ENCODE data around the gene JUP. TPM values are rescaled to one million over a fixed set of nuclear protein-coding genes. Genes with fewer than 3 reads are reported as not detected.

The JUP gene
- total and polyA plus RNA-seq, 10 of the 15 experiments (the other 5 are each of a cell fraction or from before 2014, with no cell fraction given), result 1.5 to 36.3 (median 11.6) TPM

DNA sequence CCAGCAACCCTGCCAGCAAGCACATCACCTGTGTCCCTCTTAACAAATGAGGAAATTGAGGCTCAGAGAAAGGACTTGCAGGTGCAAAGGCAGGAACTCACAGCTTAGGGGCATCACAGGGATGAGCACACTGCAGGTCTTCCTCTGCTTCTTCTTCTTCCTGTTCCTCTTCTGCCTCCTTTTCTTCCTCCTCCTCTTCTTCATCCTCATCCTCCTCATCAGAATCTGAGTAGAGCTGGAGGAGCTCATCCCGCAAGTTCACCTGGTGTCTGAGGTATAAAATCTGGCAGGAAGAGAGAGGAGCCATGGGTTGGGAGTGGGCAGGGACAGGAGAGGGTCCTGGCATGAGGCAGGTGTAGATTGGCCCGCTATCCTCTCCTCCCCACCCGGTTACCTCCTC is 54.7 kb downstream of the JUP start (continued):
- TF ChIP-seq FOXM1 (IDR thresholded peaks at IDR 0.05; ENCODE audit: low read depth, low read length) (no peak), PAX5 (IDR thresholded peaks at IDR 0.05; ENCODE audit: borderline replicate concordance, low read depth, low read length) (no peak), NFYA (IDR thresholded peaks at IDR 0.05; ENCODE audit: borderline replicate concordance, low read depth, low read length) (no peak), SMAD1 (IDR thresholded peaks at IDR 0.05; ENCODE audit: low read depth, partially characterized antibody) (no peak)

DNA sequence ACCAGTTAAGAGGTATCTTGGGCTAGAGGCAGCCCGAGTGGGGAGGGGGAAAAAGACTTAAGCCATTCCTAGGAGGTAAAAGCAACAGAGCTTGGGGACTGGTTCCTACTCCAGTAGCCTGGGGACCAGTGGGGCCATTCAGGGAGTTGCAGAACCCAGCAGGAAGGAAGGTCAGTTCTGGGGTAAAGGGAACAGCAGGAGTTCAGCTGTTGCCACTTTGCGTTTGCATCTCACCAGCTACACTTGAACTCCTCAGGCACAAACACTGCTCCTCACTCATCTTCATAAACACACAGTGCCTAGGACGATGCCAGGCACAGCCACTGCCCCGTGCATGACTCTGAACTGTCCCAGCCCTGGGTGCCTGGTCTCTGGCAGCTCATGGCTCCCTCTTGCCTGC is 56.0 kb downstream of the JUP start:
- Histone ChIP-seq H3K4me2 (ENCODE audit: control insufficient read depth, insufficient read depth) (no peak overlapping the region), H4K20me1 (ENCODE audit: control insufficient read depth, insufficient read depth) (no peaks in the 10 kb centered on the region), H3K4me1 (ENCODE audit: control insufficient read depth, insufficient read depth, low read length) (no peaks in the 10 kb centered on the region), H3K9ac (ENCODE audit: control insufficient read depth, insufficient read depth, low read length) (no peak overlapping the region), H3K36me3 (ENCODE audit: control insufficient read depth in 2 of 2, insufficient read depth in 2 of 2, low read length in 1 of 2) (no peaks in the 10 kb centered on the region), H3K79me2 (ENCODE audit: control insufficient read depth, insufficient read depth, low read length) (no peaks in the 10 kb centered on the region), H3K27me3 (replicated peaks in 1 of 2; ENCODE audit: control insufficient read depth in 2 of 2, insufficient read depth in 2 of 2, low read length in 1 of 2) (peaks cover 5 to 11% of the 10 kb centered on the region in 2 experiments; a peak in 3 of 4 replicates), H3K9me3 (replicated peaks; ENCODE audit: control insufficient read depth, insufficient read depth, low read length) (no peaks in the 10 kb centered on the region), H3K4me3 (no peak overlapping the region), H3K27ac (ENCODE audit: control insufficient read depth, insufficient read depth) (no peak overlapping the region), H2AFZ (ENCODE audit: control insufficient read depth, low read depth, low read length) (no peak overlapping the region)
- DNase-seq (ENCODE audit: low read depth, low spot score), result no peak
- no peak for TF ChIP-seq RAD21 (IDR thresholded peaks at IDR 0.05; ENCODE audit: insufficient read depth, low read depth, low read length)
- TF ChIP-seq, protein P1, sequence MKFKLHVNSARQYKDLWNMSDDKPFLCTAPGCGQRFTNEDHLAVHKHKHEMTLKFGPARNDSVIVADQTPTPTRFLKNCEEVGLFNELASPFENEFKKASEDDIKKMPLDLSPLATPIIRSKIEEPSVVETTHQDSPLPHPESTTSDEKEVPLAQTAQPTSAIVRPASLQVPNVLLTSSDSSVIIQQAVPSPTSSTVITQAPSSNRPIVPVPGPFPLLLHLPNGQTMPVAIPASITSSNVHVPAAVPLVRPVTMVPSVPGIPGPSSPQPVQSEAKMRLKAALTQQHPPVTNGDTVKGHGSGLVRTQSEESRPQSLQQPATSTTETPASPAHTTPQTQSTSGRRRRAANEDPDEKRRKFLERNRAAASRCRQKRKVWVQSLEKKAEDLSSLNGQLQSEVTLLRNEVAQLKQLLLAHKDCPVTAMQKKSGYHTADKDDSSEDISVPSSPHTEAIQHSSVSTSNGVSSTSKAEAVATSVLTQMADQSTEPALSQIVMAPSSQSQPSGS (IDR thresholded peaks at IDR 0.05; ENCODE audit: low read length), result no peak
- TF ChIP-seq, protein P2, sequence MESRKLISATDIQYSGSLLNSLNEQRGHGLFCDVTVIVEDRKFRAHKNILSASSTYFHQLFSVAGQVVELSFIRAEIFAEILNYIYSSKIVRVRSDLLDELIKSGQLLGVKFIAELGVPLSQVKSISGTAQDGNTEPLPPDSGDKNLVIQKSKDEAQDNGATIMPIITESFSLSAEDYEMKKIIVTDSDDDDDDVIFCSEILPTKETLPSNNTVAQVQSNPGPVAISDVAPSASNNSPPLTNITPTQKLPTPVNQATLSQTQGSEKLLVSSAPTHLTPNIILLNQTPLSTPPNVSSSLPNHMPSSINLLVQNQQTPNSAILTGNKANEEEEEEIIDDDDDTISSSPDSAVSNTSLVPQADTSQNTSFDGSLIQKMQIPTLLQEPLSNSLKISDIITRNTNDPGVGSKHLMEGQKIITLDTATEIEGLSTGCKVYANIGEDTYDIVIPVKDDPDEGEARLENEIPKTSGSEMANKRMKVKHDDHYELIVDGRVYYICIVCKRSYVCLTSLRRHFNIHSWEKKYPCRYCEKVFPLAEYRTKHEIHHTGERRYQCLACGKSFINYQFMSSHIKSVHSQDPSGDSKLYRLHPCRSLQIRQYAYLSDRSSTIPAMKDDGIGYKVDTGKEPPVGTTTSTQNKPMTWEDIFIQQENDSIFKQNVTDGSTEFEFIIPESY (IDR thresholded peaks at IDR 0.05), result no peak
- FAIRE-seq, result no peak
- in situ Hi-C loops (cut with MboI) (no loop called here), intact Hi-C loops (cut with micrococcal nuclease; ENCODE audit: unreplicated experiment) (no loop called here)
- CTCF ChIA-PET, result interaction anchor here (0.6 kb wide), 1 partner anchor 9 kb away, joined by 3 read pairs; no protein-coding TSS in a partner anchor
- SMC1A ChIA-PET (ENCODE audit: uncharacterized antibody, unreplicated experiment), result no interaction called here
- BruUV-seq (replicated peaks), result no TSS peak
- POLR2A ChIA-PET, result no interaction called here
- WGBS (ENCODE audit: insufficient coverage, insufficient replicate concordance, low lambda C conversion rate, missing lambda C conversion rate), result 0% methylated on average over 4 of the region's 4 CpGs
- RAD21 ChIA-PET (ENCODE audit: unreplicated experiment), result no interaction called here
- peak; percentile 32; the same call in 2 of the 3 replicates for ATAC-seq

Measured in GM12878 (cell line).